GM18907 (cell line): ENCODE results near the gene GAS6.
"Not testable (repeated sequence)": the region's sequence is repeated elsewhere in the genome, so short reads cannot be mapped to it uniquely, and the experiment has no call there.

Experiments used
- ATAC-seq: cut with Tn5 transposase; IDR thresholded peaks from one replicate; pipeline ENCODE4 v1.9.1; 2021; ENCODE audit warnings: mild to moderate bottlenecking, moderate library complexity; ENCODE audit not compliant: unreplicated experiment

The GAS6 gene

GRCh38 chr13:113811081-113811928 is 52.6 kb downstream of the GAS6 start:
- no peak for ATAC-seq

DNA sequence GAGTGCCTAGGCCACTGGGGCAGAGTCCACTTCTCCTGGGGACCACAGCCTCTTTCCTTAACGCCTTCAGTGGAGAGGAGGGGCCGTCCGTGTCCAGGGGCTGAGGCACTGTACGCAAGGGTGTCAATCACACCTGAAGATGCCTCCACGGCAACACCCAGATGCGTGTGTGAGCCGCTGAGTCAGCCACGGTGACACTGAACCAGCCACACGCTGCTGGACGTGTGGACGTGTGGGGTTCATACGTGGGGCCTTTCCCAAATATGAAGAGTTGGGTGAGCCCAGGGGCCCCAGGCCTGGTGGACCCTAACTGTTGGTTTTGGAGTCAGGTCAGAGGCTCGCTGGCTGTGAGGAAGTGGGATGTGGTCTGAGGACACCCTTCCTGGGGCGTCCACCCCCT is 53.2 kb downstream of the GAS6 start:
- ATAC-seq, result no peak

- ATAC-seq, result no peak
Observed at GRCh38 chr13:113809934-113810333, 53.9 kb downstream of the GAS6 start.

DNA sequence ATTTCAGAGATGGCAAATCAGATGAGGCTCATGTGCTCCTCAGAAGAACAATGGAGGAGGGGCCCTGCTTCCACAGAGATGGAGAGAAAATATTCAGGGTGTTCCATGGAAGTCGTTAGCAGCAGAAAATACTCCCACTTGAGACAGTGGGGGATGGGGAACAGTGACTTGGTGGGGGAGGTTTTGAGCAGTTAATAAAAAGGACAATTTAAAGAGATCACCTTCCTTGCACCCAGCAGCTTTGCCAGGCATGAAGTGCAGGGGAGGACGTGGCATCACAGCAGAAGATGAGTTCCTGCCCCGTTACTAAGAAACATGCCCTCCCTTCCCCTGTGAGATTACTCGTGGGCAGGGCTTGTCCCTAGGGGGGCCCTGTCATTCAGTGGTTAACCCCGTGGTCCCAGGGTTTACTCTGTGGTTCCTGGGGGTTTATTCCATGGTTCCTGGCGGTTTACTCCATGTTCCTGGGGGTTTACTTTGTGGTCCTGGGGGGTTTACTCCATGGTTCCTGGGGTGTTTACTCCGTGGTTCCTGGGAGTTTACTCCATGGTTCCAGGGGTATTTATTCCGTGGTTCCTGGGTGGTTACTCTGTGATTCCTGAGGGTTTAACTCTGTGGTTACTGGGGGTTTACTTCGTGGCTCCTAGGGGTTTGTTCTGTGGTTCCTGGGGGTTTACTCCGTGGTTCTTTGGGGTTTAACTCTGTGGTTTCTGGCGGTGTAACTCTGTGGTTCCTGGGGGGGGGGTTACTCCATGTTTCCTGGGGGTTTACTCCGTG is 55.6 kb downstream of the GAS6 start:
- ATAC-seq, result no peak

DNA sequence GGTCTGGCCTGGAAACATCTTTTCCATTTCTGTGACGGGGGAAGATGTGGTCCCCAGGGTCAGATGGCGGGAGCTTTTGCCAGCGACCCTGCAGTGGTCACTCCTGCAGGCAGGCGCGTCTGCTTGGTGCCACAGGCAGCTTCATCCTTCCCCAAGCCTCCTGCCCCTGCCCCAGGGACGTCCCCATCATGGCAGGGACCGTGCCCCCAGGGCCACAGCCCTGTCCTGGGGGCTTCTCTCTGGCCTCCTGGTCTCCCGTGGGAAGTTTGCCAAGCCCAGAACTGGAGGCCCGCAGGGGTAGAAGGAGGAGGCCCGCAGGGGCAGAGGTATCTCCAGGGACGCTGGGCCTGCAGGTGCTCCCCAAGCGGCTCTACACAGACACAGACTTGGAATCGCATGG is 57.4 kb downstream of the GAS6 start:
- no peak for ATAC-seq

GRCh38 chr13:113806104-113806471 is 57.8 kb downstream of the GAS6 start:
- ATAC-seq, result no peak

DNA sequence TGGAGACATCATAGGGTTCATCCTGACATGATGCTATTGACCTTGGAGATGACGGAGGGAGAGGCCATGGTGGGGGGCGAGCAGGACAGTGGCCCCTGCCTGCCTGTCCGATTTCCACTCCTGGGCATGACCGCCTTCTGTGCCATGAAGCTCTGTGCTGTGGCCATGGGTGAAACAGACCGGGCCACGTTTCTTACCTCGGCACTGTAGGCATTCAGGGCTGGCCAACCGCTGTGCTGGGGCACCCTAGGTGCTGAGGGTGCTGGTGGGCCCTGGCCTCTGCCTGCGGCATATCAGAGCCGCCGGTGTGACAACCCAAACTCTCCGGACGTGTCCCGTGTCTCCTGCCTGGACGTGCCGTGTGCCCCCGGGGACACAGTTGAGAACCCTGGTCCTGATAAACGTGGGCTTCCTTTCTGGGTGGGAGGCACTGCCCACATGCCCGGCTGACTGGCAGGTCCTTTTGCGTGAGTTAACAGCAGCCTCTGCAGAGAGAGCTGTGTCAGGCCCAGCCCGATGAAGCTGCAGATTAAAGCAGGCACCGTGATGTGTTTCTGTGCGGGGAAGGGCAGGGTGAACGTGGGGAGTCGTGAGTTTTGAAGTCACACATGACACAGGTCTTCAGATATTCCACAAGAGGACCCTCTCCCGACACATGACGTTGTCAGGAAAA is 58.3 kb downstream of the GAS6 start:
- no peak for ATAC-seq

GRCh38 chr13:113804703-113805430 is 59.0 kb downstream of the GAS6 start:
- no peak for ATAC-seq

DNA sequence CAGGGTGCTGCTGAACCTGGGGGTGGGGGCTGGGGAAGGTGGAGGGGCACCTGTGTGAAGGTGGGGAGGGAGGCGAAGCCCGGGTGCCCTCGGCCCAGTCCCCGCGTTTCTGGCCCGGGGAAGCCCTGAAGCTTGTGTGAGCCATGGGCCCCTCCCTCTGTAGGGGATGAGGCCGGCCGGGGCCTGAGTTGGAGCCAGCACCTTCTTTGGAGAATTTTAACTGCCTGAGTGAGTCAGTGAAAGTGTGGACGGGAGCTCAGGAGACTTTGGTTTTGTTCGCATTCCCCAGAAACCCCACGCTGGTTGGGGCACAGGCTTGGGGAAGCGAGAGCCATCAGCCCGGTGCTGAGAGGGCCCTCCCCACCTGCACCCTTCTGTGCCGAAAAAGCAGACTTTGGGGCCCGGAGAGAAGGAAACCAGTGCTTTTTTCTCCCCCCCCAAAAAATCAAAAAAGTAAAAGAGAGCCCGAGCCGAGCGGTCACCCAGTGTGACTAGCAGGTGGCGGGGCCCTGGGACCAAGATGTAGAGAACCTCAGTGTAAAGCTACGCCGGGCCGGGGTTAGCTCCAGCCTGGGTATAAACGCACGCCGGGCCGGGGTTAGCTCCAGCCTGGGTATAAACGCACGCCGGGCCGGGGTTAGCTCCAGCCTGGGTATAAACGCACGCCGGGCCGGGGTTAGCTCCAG is 59.7 kb downstream of the GAS6 start:
- ATAC-seq, result no peak

GRCh38 chr13:113803409-113804016 is 60.4 kb downstream of the GAS6 start:
- no peak for ATAC-seq

- no peak for ATAC-seq
Observed at GRCh38 chr13:113802761-113803160, 61.1 kb downstream of the GAS6 start.

DNA sequence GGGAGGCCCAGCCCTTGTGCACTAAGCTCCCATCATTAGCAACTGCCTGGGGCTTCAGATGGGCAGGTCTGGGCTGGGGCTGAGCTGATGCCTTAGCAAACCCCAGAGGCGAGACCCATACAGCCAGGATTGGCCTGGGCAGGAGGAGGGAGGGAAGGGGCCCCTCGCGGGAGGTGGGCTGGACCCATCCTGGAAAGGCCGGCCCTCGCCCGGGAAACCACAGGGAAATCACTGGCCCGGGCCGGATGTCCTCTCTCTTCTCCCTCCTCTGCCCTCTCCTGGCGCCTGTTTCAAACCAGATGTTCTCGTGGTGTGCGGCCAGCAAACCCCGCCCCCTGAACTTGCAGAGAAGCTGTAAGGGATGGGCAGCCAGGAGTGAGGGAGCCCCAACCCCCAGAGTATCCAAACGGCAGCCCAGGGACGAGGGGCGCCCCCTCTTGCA is 61.8 kb downstream of the GAS6 start:
- ATAC-seq, result no peak

DNA sequence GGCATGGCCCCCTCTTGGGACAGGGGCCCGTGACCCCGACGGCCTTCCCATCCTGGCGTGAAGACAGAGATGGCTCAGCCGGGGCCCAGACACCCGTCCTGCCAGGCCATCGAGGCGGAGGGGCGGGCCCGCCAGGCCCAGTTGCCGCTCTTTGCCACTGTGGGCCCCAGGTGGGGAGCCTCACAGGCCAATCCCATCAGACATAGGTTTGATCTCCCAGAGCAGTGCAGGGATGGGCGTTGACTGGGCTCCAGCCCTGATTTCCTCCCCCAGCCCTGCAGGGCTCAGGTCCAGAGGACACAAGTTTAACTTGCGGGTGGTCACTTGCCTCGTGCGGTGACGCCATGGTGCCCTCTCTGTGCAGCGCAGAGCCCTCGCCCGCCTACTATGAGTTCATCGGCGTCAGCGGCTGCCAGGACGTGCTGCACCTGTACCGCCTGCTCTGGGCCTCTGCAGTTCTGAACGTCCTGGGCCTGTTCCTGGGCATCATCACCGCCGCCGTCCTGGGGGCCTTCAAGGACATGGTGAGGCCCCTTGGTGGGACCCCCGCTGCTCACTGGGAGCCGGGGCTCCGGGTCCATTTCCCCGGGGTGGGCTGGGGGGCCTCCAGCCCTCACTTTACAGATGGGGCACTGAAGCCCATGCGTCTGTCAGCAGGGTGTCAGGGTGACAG is 62.5 kb downstream of the GAS6 start:
- ATAC-seq, result no peak

- ATAC-seq, result no peak
Observed at GRCh38 chr13:113800576-113800926, 63.3 kb downstream of the GAS6 start.

GRCh38 chr13:113798200-113798811 is 65.6 kb downstream of the GAS6 start:
- ATAC-seq, result no peak

GRCh38 chr13:113796964-113797676 is 66.8 kb downstream of the GAS6 start:
- no peak for ATAC-seq

- ATAC-seq, result no peak
Observed at GRCh38 chr13:113796211-113796963, 67.5 kb downstream of the GAS6 start.

DNA sequence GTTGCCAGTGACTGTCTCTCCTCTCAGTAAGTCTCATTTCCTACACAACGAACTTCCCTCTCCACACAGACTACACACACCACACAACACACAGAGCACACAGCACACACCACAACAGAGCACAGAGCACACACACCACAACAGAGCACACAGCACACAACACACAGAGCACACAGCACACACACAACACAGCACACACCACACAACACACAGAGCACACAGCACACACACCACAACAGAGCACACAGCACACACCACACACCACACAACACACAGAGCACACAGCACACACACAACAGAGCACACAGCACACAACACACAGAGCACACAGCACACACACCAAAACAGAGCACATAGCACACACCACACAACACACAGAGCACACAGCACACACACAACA is 68.5 kb downstream of the GAS6 start:
- ATAC-seq, result not testable (repeated sequence)
